GM19438 (cell line): ENCODE data around the gene GABRB1.
"Not testable (repeated sequence)": the region's sequence is repeated elsewhere in the genome, so short reads cannot be mapped to it uniquely, and the experiment has no call there.

Experiments
- ATAC-seq: cut with Tn5 transposase; IDR thresholded peaks from one replicate; pipeline ENCODE4 v1.9.1; 2021; ENCODE audit warnings: low read depth; ENCODE audit not compliant: unreplicated experiment

GABRB1 gene

DNA sequence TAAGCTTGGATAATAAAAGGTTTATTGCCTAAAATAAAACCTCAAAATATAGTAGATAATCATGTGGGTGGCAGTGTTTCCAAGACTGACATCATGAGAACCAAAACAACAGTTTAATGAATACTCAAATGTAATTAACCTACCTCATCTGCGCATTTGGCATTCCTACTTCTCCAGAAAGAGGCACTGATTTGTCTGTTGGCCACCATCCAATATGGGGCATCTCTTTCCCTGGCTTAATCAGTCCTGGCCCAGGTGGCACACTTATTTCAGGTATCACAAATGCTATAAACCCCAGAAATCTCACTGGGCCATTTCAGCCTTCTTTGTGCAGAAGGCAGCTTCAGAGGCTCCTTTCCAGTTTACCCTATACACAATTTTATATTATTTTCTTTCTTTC lies 239.9 kb downstream of the GABRB1 start:
- ATAC-seq, result no peak

DNA sequence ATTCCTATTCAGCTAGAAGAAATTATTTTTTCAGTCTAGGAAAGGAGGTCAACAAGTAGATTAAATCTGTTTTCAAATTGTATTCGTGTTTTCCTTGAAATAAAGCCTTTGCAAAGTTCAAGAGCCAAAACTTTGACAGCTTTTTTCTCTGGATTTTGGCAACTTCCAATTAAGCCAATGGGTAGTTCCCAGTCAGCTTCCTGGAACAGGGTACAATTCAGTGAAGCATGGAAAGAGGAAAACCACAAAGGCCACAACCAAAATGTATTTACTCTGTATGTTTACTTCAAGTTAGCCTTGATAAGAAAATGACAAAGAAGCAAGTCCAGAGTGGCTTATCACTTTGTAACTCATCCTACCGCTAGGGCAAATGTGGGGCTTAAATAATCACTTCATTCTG lies 243.5 kb downstream of the GABRB1 start:
- ATAC-seq, result no peak

DNA sequence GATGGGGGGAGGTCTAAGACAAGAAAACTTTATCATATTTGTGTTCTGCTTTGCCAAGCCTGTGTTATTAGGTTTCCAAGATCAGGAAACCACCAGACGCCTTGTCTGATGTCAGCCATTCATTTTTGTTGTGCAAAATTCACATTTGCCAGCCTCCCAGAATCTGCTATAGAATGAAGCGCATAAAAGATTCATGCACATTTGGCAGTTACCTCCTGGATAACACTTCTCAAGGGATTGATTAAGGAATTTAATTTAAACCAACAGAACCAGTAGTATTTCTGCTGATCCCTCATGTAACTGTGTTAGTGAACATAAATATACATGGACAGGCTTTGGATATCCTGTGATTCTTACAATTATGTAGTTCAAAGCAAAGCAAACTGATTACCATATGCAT lies 244.2 kb downstream of the GABRB1 start:
- no peak for ATAC-seq

DNA sequence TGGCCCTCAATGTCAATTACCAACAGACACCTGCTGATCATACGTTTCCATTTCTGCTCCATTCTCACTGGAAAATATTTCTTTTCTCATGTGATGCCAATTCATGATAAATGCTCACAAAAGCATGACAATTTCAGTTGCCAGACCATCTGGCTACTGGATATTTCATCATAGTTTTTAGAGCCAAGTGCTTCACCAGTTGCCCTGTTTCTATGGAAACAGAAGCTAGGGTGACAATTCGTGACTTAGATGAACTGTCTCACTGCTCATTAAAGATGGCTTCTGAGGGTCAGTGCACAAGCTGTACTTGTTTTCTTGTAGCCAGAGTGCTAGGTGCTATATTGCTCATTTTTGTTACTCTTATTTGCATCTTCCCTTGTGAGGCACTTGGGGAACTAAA lies 247.3 kb downstream of the GABRB1 start:
- ATAC-seq, result no peak

DNA sequence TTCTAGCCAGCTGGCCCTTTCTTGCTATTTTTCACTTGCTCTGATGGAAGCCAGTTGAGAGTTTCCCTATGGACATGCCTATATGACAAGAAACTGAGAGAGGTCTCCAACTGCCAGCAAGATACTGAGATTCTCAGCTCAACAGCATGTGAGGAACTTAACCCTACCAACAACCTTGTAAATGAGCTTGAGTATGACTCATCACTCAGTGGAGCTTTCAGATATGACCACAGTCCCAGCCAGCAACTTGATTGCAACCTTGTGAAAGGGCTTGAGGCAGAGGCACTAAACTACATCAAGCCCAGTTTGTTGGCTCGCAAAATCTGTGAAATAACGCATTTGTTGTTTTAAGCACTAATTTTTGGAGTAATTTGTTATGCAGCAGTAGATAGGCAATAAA lies 256.4 kb downstream of the GABRB1 start:
- no peak for ATAC-seq

DNA sequence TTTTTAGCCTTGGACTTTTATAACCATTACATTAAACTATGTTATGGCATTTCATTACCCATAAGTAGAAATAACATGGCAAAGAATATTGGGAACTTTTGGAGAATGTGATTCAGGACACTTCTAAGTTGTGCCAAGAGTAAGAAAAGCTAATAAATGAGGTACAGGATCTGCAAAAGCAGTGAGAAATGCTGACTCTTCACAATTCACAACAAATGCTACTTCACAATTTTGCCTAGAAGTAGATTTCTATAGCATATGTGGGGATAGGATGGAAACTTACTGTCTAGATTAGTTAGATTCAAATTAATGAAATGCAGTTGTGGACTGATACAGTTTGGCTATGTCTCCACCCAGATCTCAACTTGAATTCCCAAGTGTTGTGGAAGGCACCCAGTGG lies 258.4 kb downstream of the GABRB1 start:
- ATAC-seq, result no peak

DNA sequence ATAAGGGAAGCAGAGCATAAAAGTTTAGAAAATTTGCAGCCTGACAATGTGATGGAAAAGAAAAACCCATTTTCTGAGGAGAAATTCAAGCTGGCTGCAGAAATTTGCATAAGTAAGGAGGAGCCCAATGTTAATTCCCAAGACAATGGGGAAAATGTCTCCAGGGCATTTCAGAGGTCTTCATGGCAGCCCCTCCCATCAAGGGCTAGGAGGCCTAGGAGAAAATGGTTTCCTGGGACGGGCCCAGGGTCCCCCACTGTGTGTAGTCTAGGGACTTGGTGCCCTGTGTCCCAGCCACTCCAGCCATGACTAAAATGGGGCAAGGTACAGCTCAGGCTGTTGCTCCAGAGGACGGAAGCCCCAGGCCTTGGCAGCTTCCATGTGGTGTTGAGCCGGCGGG lies 259.5 kb downstream of the GABRB1 start:
- not testable (repeated sequence) for ATAC-seq

DNA sequence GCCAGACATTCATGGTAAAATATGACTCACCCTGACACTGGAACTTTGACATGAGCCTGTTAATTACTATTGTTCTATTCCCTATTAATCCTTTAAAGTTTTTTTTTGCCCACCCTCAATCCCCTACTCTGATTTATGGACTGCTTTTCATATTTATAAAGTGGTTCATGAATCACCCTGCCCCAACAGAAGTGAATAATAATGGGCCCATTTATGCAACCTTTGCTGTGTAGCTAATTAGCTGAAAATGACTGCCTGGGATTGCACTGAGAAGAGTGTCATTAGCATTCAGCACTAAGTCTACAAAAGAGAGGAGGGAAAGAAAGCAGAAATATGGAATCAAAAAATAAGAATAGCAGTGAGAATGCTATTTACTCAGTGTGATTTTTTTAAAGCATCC lies 277.8 kb downstream of the GABRB1 start:
- no peak for ATAC-seq

DNA sequence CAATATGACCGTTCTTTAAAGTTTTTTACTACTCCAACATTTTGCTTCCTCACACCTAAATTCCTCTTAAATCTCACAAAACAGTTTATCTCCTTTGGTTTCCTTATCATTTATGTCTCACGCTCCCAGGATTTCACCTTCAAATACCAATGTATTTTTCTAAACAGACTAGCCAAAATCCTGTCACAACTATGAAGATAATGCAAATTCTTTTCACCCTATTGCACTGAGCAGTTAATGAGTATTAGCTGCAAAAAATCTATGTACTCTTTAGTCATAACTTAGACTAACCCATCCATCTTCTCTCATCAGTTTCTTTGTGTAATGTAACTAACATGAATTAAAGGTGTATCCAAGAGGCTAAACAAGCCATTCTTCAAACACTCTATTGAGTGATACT lies 280.8 kb downstream of the GABRB1 start:
- no peak for ATAC-seq

DNA sequence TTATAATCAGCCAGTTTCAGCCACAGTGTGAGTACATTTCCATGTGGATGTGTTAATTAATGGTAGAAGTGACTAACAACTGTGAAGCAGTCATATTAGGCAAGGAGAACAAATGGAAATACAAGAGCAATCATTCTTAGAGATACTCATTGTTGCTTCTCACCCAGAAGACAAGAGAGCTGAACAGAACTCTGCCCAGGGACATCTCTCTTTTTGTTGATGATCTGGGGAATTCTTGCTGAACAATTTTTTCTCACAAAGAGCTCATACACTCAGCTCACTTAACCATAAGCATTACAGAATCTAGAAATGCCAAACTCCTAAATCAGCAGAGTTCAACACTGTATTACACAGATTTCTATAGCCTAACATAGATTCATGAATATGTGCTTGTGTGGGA lies 282.0 kb downstream of the GABRB1 start:
- ATAC-seq, result no peak

DNA sequence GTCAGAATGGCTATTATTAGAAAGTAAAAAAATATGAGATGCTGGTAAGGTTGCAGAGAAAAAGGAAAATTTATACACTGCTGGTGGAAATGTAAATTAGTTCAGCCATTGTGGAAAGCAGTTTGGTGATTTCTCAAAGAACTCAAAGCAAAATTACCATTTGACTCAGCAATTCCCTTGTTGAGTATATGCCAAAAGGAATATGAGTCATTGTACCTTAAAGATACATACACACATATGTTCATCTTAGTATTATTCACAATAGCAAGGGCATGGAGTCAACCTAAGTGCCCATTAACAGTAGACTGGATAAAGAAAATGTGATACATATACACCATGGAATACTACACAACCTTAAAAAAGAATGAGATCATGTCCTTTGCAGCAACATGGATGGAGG lies 284.0 kb downstream of the GABRB1 start:
- no peak for ATAC-seq

DNA sequence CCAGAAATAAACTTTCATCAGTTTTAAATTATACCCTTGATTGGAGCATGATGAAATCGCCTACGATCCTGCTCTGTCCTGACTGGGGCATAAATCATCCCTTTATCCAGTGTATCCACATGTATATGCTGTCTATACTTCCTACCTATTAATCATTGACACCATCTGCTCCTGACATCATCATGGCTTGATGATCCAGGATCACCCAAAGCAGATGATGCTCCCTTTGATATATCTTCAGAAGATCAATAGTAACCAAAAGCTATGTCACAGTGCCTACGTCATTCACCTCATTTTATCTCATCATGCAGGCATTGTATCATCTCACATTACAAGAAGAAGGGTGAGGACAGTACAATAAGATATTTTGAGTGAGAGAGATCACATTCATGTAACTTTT lies 294.7 kb downstream of the GABRB1 start:
- ATAC-seq, result no peak

DNA sequence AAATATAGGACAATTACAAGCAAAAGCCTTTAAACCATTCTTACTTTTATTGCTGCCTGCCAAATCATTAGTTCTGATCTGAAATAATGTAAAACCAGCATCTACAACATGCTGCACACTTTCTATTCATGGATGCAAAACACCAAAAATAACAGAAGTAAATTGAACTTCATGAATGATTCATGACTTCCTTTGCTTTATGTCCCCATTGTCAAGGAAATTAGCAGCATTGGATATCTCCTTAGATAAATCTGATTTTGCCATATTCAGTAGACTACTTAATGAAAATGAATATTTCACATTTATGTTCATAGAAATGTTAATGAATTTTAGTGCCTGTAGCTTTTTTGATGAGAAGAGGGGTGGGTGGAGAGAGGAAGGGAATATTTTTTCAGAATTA lies 299.5 kb downstream of the GABRB1 start:
- ATAC-seq, result no peak

DNA sequence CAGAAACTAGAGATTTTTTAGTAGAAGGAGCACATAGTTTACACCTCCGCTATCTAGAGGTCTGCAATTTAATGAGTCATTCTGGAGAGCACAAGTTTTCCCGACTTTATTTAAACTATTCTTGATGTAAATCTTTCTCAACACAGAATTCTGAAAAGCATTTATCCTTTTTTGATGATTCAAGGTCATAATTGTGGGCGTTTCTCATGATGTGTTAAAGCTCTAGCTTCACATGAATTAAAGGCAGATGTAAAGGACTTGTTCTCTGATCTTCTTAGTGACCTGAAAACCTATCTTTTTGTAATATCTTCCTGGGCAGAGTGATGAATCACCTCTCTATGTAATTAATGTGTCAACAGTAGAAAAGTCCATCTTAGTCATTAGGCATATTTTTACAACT lies 303.3 kb downstream of the GABRB1 start:
- no peak for ATAC-seq

DNA sequence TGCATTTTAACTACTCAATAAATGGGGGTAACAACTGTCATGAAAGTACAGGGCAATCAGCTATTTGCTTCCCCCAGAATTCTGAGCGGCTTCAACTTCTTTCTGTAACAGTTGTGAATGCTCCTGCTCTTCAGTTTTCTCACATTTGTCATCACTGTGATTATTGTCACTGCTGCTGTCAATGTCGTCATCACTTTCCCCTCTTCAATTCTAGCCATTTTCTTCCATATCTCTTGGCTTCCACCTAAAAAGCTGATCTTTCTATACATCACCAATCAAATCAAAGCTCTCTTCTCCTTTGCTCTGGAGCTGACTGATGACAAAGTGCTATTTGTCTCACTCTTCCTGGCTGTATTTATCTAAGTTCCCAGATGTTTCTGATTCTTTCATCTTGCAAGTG lies 306.5 kb downstream of the GABRB1 start:
- ATAC-seq, result no peak

DNA sequence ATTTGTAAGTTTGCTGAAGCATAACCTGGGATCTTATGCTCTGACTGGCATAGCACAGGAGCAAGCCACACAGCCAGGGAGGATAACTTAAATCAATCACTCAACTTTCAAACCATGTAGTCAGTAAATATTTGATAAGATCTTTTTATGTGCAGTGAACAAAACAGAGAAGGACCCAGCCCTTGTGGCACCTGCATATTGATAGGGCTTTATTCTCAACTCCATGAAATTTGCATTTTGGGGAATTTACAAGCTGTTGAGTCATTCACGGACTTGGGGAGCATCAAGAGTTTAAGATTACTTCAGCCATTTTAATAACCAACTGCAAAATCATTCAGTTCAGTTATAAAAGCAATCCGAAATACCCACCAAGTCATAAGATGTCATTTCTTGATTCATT lies 309.5 kb downstream of the GABRB1 start:
- no peak for ATAC-seq

DNA sequence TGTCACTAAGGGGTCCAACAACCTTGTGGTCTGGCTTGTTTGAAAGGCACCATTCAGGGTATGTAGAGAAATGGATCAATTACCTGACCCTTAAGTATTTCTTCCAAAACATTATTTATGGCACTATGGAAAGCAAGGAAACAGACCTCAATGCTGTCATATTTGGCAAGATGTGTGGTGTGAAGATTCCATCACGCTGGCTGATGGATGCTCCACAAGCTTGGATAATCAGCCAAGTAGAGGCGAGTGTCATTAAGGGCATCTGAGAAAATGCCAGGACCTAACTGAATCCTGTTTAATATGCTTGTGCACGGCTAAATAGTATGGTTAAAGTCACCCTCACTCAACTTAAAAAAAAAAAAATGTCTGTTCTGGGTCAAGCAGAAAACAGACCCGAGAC lies 311.4 kb downstream of the GABRB1 start:
- ATAC-seq, result no peak

DNA sequence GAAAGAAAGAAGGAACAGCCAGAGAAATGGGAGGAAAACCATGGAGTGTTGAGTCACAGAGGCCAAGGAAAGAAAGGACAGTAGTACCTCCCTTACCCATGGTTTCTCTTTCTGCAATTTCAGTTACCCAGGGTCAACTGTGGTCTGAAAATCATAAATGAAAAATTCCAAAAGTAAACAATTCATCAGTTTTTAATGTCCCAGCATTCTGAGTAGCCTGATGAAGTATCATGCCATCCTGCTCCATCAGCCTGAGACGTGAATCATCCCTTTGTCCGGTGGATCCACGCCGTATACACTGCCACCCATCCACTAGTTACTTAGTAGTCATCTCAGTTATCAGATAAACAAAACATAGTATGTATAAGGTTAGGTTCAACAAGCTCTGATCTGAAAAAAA lies 318.0 kb downstream of the GABRB1 start:
- ATAC-seq, result no peak

DNA sequence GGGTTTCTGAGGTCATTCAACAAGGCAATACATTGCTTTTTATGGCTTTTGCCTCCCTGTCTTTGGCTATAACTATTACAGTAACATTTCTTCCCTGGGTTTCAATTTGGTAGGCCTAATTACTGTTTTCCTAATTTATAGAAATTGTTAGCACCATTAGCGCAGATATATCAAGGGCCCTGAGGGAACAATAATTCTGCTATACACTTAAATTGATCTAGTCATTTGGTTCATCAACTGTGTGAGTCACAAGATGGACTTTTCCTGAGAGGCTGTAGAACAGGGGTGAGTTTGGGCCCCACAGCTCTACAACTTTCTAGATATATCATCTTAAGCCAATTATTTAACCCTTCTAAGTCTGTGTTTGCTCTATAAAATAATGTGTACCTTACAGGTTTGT lies 324.2 kb downstream of the GABRB1 start:
- ATAC-seq, result no peak

DNA sequence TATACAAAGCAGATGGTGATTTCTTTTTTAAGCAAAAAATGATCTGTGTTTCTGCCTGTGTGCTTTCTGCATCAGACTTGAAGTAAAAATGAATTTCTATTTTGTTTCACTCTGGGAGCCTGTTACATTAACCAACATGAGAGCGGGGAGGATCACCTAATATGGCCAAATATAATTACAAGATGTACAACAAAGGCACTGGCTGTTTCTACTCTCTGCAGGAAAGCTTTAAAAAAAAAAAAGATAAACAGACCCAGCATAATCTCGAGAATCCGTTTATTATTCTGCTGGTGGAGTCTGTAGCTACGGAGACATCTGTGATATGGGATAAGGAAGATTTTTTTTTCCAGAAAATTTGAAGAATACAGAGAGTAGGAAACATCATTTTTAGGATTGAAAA lies 328.5 kb downstream of the GABRB1 start:
- no peak for ATAC-seq

DNA sequence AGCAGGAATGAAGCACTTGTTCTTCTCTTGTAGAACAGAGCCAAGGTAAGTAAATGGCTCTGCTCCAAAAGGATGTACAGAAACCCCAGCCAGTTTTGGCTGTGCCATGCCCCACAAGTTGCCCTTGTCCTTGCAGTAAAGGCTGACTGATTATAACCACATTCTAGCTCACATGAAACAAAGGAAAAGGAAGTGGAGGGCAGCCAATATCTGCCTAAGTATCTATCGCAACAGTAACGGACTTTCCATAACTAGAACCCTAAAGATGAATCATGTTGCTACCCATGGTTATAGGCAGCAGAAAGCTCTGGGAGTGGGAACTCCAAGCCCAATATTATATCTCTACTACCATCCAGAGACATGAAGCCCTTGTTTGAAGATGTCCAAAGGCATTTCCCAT lies 336.4 kb downstream of the GABRB1 start:
- no peak for ATAC-seq

DNA sequence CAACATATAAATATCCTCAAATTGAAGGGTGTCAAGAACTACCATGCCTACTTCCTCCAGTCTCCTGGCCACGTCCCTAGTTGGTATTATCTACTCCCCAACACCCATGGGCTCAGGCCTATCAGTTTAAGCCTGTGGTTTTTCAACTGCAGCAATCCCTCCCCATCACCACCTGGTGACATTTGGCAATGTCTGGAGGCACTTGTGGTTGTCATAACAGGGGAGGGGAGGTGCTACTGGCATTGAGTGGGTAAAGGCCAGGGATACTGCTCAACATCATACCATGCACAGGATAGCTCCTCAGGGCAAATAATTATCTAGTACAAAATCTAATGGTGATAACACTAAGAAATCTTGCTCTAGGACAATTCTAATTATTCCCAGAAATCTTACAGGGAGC lies 336.8 kb downstream of the GABRB1 start:
- no peak for ATAC-seq

DNA sequence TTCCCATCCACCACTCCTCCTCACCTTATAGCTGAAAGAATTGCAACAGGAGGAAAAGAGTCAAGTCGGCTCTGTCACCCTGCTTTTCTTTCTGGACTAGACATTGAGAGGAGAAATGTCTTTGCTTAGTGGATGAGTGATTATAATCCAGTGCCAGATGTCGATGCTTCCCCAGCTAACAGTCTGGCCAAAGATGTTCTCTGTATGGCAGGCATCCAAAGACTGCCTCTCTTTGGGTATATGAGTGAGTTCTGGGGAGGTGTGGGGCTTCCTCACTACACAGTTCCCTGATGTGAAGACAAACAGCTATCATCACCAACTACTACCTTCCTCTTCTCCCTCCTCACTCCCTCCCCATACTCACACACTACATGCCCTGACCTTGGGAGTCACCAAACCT lies 341.2 kb downstream of the GABRB1 start:
- ATAC-seq, result no peak

DNA sequence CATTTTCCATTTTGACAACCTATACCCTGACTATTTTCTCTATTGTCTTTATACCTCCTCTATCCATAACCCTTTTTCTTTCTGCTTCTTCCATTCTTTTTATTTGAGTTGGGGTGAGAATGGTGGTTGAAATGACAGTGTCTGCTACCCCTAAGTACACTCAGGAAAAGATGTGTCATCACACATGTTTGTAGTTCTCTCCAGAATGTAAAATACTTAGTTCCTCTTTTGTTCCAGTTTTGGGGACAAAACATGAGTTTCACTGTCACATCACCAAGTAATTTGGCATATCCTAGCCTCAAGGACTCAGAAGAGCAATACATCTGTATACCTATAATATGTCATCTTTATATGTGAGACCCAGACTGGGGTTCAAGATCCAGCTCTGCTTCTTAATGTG lies 341.8 kb downstream of the GABRB1 start:
- ATAC-seq, result no peak
